Measurements from ENCODE around the gene RACK1.
A peak's percentile ranks its signal among the peaks of the same experiment; 100 is the strongest.
"Not testable (repeated sequence)": the region's sequence is repeated elsewhere in the genome, so short reads cannot be mapped to it uniquely, and the experiment has no call there.

RACK1 gene

DNA sequence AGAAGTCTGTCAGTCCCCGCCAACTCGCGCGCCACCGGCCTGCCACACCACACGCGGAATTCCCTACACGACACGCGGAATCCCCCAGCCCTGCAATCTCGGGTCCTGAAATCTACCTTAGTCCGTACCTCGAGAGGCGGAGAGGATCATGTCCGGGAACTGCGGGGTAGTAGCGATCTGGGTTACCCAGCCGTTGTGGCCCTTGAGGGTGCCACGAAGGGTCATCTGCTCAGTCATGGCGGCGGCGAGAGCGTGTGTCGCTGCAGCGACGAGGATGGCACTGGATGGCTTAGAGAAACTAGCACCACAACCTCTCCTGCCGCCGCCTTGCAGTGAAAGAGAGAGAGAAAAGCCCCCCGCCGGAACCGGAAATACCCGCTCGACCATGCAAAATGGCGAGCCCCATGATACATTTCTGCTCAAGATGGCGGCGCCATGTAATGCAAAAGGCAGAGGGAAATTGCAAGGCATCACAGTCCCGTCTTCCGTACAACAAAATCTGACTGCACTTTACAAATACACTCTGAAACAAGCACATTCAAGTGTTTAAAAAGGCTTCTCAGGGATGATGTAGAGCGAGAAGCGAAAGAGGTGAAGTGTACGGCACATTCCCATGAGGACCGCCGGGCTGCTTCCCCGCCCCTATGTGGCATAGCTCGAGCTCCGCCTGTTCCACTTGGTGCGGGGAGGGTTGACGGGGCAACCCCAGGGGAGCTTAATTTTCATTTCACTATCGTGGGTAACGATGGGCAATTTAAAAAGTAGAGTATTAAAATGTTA, at the start of gene RACK1:
RACK1 (minus strand) TSS at position 343 of the 780 bp plus-strand sequence; CDS start at position 237, 106 bp downstream.
- Histone ChIP-seq H3K9me3 (ENCODE audit: control insufficient read depth, insufficient read depth, low read length) (no peaks in the 10 kb centered on the region), H3K36me3 (ENCODE audit: control insufficient read depth, low read length) (peaks cover 58% of the 10 kb centered on the region), H3K4me1 (ENCODE audit: control insufficient read depth, low read length) (peaks cover 45% of the 10 kb centered on the region), H3K4me2 (ENCODE audit: low read length) (peak within 1 kb of the TSS; percentile 92), H3K4me3 (ENCODE audit: low read length) (peak within 1 kb of the TSS; percentile 87), H4K20me1 (ENCODE audit: control insufficient read depth, insufficient read depth, low read depth, low read length) (peaks cover 26% of the 10 kb centered on the region; the same call in 1 of the 2 replicates), H3K27ac (ENCODE audit: low read depth, low read length) (peak within 1 kb of the TSS; percentile 90), H3K9me2 (replicated peaks; ENCODE audit: control insufficient read depth, low read length) (no peaks in the 10 kb centered on the region), H3F3A (ENCODE audit: control insufficient read depth, insufficient read depth) (peaks cover 49% of the 10 kb centered on the region), H3K79me2 (ENCODE audit: control insufficient read depth, low read length) (peaks cover 90% of the 10 kb centered on the region), H3K27me3 (ENCODE audit: control insufficient read depth, low read length) (no peaks in the 10 kb centered on the region)
- TF ChIP-seq, protein P1, sequence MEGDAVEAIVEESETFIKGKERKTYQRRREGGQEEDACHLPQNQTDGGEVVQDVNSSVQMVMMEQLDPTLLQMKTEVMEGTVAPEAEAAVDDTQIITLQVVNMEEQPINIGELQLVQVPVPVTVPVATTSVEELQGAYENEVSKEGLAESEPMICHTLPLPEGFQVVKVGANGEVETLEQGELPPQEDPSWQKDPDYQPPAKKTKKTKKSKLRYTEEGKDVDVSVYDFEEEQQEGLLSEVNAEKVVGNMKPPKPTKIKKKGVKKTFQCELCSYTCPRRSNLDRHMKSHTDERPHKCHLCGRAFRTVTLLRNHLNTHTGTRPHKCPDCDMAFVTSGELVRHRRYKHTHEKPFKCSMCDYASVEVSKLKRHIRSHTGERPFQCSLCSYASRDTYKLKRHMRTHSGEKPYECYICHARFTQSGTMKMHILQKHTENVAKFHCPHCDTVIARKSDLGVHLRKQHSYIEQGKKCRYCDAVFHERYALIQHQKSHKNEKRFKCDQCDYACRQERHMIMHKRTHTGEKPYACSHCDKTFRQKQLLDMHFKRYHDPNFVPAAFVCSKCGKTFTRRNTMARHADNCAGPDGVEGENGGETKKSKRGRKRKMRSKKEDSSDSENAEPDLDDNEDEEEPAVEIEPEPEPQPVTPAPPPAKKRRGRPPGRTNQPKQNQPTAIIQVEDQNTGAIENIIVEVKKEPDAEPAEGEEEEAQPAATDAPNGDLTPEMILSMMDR (IDR thresholded peaks at IDR 0.05; ENCODE audit: low read depth, low read length, poor library complexity, severe bottlenecking) = no peak
- TF ChIP-seq EZH2phosphoT487 (IDR thresholded peaks at IDR 0.05; ENCODE audit: borderline replicate concordance, low read length) = no peak

DNA sequence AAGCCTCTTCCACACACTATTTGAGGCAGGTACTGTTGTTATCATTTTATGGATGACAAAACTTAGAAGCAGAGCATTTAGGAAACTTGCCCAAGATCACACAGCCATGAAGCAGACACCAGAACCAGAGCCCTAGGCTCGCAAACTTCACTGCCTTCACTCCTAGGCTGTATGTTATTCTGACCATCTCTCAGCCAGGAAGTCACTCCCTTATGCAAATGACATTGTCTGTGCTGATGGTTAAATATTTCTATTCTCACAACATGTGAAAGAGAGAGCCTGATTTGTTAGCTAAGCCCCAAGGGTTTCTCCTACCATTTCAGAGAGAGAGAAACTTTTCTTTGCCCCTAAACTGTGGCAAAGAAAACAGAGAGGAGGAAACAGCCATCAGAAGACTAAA, 43.6 kb upstream of the RACK1 start:
- not testable (repeated sequence) for H3K9me3 ChIP-seq (ENCODE audit: control insufficient read depth, insufficient read depth, low read length); H3K27me3 ChIP-seq (ENCODE audit: control insufficient read depth, low read length); H3K36me3 ChIP-seq (ENCODE audit: control insufficient read depth, low read length); H3K9me2 ChIP-seq (replicated peaks; ENCODE audit: control insufficient read depth, low read length); H4K20me1 ChIP-seq (ENCODE audit: control insufficient read depth, insufficient read depth, low read depth, low read length); H3F3A ChIP-seq (ENCODE audit: control insufficient read depth, insufficient read depth); H3K79me2 ChIP-seq (ENCODE audit: control insufficient read depth, low read length)
- Histone ChIP-seq H3K4me2 (ENCODE audit: low read length) (peak overlapping the region; percentile 68), H3K27ac (ENCODE audit: low read depth, low read length) (peak overlapping the region; percentile 44), H3K4me3 (ENCODE audit: low read length) (peak overlapping the region; percentile 33; the same call in 1 of the 2 replicates), H3K4me1 (ENCODE audit: control insufficient read depth, low read length) (peaks cover 17% of the 10 kb centered on the region)

DNA sequence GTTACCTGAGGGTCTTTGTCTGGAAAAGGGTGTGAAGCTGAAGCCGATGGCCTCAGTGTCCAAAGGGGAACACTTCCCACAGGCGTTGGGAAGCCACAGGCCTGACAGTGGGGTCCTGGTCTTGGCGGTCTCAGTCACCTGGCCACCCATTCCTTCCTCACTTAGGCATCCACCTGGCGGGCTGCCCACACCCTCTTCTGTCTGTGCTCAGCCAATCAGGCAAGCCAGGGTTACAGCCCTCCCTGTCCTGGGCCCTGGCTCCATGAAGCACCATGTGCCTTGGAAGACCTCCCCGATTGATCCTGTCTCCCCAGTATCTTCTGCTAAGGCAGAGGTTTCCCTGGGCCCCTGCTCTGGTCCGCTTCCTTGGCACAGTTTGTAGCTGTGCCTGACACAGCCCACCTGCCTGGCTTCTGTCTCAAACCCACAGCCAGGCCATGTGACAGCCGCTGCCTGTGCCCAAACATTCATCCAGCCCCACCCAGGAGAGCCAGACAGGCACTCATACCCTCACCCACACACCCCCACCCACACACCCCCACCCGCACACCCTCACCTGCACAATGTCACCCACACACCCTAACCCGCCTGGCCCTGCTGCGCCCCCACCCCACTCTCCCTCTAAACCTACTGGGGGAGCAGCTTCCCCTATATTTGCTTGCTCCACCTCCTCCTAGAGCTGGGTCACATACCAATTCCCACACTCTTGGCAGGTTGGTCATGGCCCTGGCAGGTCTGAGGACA, 42.4 kb upstream of the RACK1 start:
- peaks cover 17% of the 10 kb centered on the region for H3K4me1 ChIP-seq (ENCODE audit: control insufficient read depth, low read length)
- H3K4me3 ChIP-seq (ENCODE audit: low read length); H4K20me1 ChIP-seq (ENCODE audit: control insufficient read depth, insufficient read depth, low read depth, low read length); H3K36me3 ChIP-seq (ENCODE audit: control insufficient read depth, low read length); H3K27me3 ChIP-seq (ENCODE audit: control insufficient read depth, low read length); H3K4me2 ChIP-seq (ENCODE audit: low read length); H3K9me3 ChIP-seq (ENCODE audit: control insufficient read depth, insufficient read depth, low read length); H3K79me2 ChIP-seq (ENCODE audit: control insufficient read depth, low read length); H3K27ac ChIP-seq (ENCODE audit: low read depth, low read length); H3F3A ChIP-seq (ENCODE audit: control insufficient read depth, insufficient read depth); H3K9me2 ChIP-seq (replicated peaks; ENCODE audit: control insufficient read depth, low read length): not testable (repeated sequence)

DNA sequence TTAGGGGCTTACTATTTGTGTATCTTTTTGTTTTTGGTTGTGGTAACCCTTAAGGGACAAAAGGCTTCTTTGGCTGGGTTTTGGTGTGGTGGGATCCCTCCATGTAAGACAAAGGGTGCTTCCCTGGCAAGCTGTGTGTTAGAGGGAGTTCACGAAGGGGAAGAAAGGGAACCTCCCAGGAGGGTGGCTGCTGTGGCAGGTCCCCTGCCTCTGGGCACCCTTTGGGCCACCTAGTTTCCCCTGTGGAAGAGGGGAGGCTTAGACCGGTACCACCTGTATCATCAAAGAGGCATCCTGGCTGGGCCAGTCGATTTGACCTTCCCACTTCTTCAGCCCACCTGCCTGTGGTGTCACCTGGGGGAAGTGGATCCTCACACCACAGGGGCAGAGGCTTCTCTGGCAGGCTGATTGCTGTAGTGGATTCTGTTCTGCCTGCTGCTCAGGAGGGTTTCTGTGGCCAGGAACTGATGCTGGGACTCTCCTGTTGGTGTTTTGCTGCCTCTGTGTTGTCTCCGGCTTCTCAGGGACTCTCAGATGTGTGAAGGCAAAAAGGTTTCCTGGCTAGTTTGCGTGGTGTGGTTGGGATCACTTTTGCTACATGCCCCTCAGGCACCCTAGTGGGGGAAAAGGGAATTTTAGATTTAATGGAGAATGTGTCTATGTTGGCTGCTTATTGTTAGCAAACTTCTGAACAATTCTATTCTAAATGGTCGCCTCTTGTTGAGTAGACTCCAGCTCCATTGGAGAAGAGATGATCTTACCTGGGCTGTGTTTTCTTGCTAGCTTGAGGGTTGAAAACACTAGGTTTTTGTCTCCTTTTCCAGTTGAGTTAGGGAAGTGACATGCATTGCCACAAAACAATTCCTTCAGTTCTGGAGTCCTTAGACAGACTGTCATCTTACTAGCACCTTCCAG, 40.4 kb upstream of the RACK1 start:
- not testable (repeated sequence) for H3K79me2 ChIP-seq (ENCODE audit: control insufficient read depth, low read length); H3K27ac ChIP-seq (ENCODE audit: low read depth, low read length)

More for the DNA sequence above, 40.4 kb upstream of the RACK1 start:
- not testable (repeated sequence) for H3K4me2 ChIP-seq (ENCODE audit: low read length); H3K4me3 ChIP-seq (ENCODE audit: low read length); H3F3A ChIP-seq (ENCODE audit: control insufficient read depth, insufficient read depth); H3K9me3 ChIP-seq (ENCODE audit: control insufficient read depth, insufficient read depth, low read length); H3K36me3 ChIP-seq (ENCODE audit: control insufficient read depth, low read length); H4K20me1 ChIP-seq (ENCODE audit: control insufficient read depth, insufficient read depth, low read depth, low read length); H3K9me2 ChIP-seq (replicated peaks; ENCODE audit: control insufficient read depth, low read length); H3K27me3 ChIP-seq (ENCODE audit: control insufficient read depth, low read length)
- H3K4me1 ChIP-seq (ENCODE audit: control insufficient read depth, low read length) = peaks cover 17% of the 10 kb centered on the region

All from DOHH2 (cell line).